SU-DHL-6 (cell line): ENCODE data around the gene CCDC93.
A peak's percentile ranks its signal among the peaks of the same experiment; 100 is the strongest.

ENCODE experiments used
- H2AFZ ChIP-seq: fragments of 200-600 bp; sonication (generic); 2 replicates; pipeline ENCODE4 v1.6.1; 2014; ENCODE audit warnings: low read depth, mild to moderate bottlenecking, moderate library complexity, mixed read lengths, antibody characterized with exemption, low read length; ENCODE audit not compliant: severe bottlenecking
- H3F3A ChIP-seq: fragments of 200-600 bp; shearing (Covaris generic); 2 replicates; pipeline ENCODE4 v1.6.0; 2016; ENCODE audit warnings: antibody characterized with exemption, mild to moderate bottlenecking; ENCODE audit not compliant: insufficient read depth
- H3K27ac ChIP-seq: fragments of 200-600 bp; sonication (generic); 2 replicates; pipeline ENCODE4 v1.5.1; 2016; ENCODE audit warnings: low read depth, mild to moderate bottlenecking, low read length, moderate library complexity, mixed read lengths
- H3K27me3 ChIP-seq: fragments of 200-600 bp; sonication (generic), shearing (Covaris generic); 2 replicates; pipeline ENCODE4 v1.6.0; 2014; ENCODE audit warnings: mild to moderate bottlenecking, low read length
- H3K36me3 ChIP-seq: fragments of 200-600 bp; sonication (generic); 2 replicates; pipeline ENCODE4 v1.6.1; 2014; ENCODE audit warnings: mild to moderate bottlenecking, low read length, mixed read lengths
- H3K4me2 ChIP-seq: fragments of 300-600, 200-600 bp; shearing (Covaris generic), sonication (generic); 2 replicates; pipeline ENCODE4 v1.6.0; 2014; ENCODE audit warnings: low read length, low read depth, mild to moderate bottlenecking; ENCODE audit not compliant: poor library complexity, severe bottlenecking
- H3K4me3 ChIP-seq: fragments of 200-600 bp; sonication (generic); 2 replicates; pipeline ENCODE4 v1.5.1; 2014; ENCODE audit warnings: antibody characterized with exemption, low read length, mild to moderate bottlenecking, mixed read lengths; ENCODE audit not compliant: insufficient read depth, poor library complexity, severe bottlenecking
- H3K79me2 ChIP-seq: fragments of 200-600 bp; sonication (generic); 2 replicates; pipeline ENCODE4 v1.6.1; 2014; ENCODE audit warnings: mild to moderate bottlenecking, low read length, moderate library complexity; ENCODE audit not compliant: insufficient read depth
- H3K9ac ChIP-seq: fragments of 200-600 bp; sonication (generic); 2 replicates; pipeline ENCODE4 v1.7.0; 2014; ENCODE audit warnings: mild to moderate bottlenecking, low read length
- H3K9me2 ChIP-seq: fragments of 200-600 bp; sonication (generic); replicated peaks from 2 replicates; pipeline ENCODE4 v1.6.1; 2014; ENCODE audit warnings: low read length; ENCODE audit not compliant: insufficient read depth
- H3K9me3 ChIP-seq: fragments of 200-600 bp; sonication (generic); 2 replicates; pipeline ENCODE4 v1.6.1; 2014; ENCODE audit warnings: low read length, mixed read lengths; ENCODE audit not compliant: insufficient read depth
- H4K20me1 ChIP-seq: fragments of 200-600 bp; sonication (generic); 2 replicates; pipeline ENCODE4 v1.6.1; 2014; ENCODE audit warnings: low read depth, mild to moderate bottlenecking, antibody characterized with exemption, low read length, moderate library complexity, mixed read lengths
- CTCF ChIP-seq: fragments of 200-600 bp; sonication (generic); IDR thresholded peaks from one replicate; pipeline ENCODE4 v1.5.1; 2017; ENCODE audit warnings: antibody characterized with exemption, mild to moderate bottlenecking, low read length, moderate library complexity; ENCODE audit not compliant: insufficient read depth, poor library complexity, severe bottlenecking
- EZH2phosphoT487 ChIP-seq: fragments of 200-600 bp; sonication (generic), shearing (Covaris generic); conservative IDR thresholded peaks from 2 replicates; pipeline ENCODE4 v1.6.1; 2018; ENCODE audit warnings: mild to moderate bottlenecking, antibody characterized with exemption, low read length, moderate library complexity, mixed read lengths

Gene CCDC93

GRCh38 chr2:117956036-117956796 lies 57.7 kb downstream of the CCDC93 start:
- Histone ChIP-seq H3F3A (no peaks in the 10 kb centered on the region), H3K9ac (no peak overlapping the region), H4K20me1 (no peaks in the 10 kb centered on the region), H3K9me2 (no peaks in the 10 kb centered on the region), H3K4me2 (no peak overlapping the region), H3K9me3 (no peaks in the 10 kb centered on the region), H3K27ac (no peak overlapping the region), H3K36me3 (peaks cover 21% of the 10 kb centered on the region), H3K27me3 (no peaks in the 10 kb centered on the region), H2AFZ (no peak overlapping the region), H3K4me3 (no peak overlapping the region), H3K79me2 (no peaks in the 10 kb centered on the region)
- TF ChIP-seq CTCF (peak; percentile 10), EZH2phosphoT487 (no peak)

DNA sequence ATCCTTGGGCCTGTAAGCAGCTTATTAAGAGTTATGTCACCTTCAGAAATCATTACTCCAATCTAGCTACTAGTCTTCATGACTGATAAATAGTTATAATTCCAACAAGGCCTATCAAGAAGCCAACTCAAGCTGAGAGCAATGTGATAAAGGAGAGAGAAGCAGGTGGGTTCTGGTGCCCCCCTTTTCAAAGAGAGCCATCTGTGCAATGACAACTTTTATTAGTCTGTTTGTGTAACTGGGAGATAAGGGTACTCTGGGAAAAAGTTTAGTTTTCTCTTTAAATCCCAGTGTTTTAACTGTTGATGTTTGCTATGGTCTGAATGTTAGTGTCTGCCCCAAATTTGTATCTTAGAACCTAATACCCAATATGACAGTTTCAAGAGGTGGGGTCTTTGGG lies 60.6 kb downstream of the CCDC93 start:
- H3K27ac ChIP-seq: no peak overlapping the region
- no peak overlapping the region for H3K9ac ChIP-seq
- no peaks in the 10 kb centered on the region for H3K9me2 ChIP-seq
- H3K4me3 ChIP-seq: no peak overlapping the region
- H2AFZ ChIP-seq: no peak overlapping the region
- no peak for TF ChIP-seq EZH2phosphoT487
- no peak for TF ChIP-seq CTCF
- H3K4me2 ChIP-seq: no peak overlapping the region
- H3K79me2 ChIP-seq: no peaks in the 10 kb centered on the region
- H4K20me1 ChIP-seq: no peaks in the 10 kb centered on the region
- H3K36me3 ChIP-seq: peaks cover 21% of the 10 kb centered on the region
- H3K27me3 ChIP-seq: no peaks in the 10 kb centered on the region
- H3F3A ChIP-seq: no peaks in the 10 kb centered on the region
- no peaks in the 10 kb centered on the region for H3K9me3 ChIP-seq

- Histone ChIP-seq H3K9me2 (no peaks in the 10 kb centered on the region), H3K79me2 (no peaks in the 10 kb centered on the region), H3K4me3 (no peak overlapping the region), H4K20me1 (no peaks in the 10 kb centered on the region), H3K9me3 (no peaks in the 10 kb centered on the region), H3K4me2 (no peak overlapping the region), H3K36me3 (peaks cover 19% of the 10 kb centered on the region), H3K27ac (no peak overlapping the region), H3K9ac (no peak overlapping the region), H3F3A (no peaks in the 10 kb centered on the region), H3K27me3 (no peaks in the 10 kb centered on the region), H2AFZ (no peak overlapping the region)
- TF ChIP-seq EZH2phosphoT487: no peak
- TF ChIP-seq CTCF: no peak
These were observed 61.2 kb downstream of the CCDC93 start for GRCh38 chr2:117952701-117953100.
